Activated CD8-positive, alpha-beta T cell treated with anti-CD3 and anti-CD28 coated beads, Interleukin-2, amount 10 ng/mL, durations not matched to agents 7 days and 5 days (primary cell): ENCODE measurements around the gene FERD3L. TPM values are rescaled to one million over a fixed set of nuclear protein-coding genes. Genes with fewer than 3 reads are reported as not detected.

ENCODE experiments used
- ATAC-seq: fragments of 150-1000 bp; cut with Tn5 transposase; one replicate; pipeline ENCODE4 v1.10.0; 2021; ENCODE audit warnings: moderate library complexity
- CTCF ChIA-PET: fragments of 350-600 bp; sonication (Branson Sonifier 250); formaldehyde crosslinking; loops from one replicate; lab custom pipeline; 2021; ENCODE audit warnings: antibody characterized with exemption; lab: Charles Lee
- POLR2A ChIA-PET: fragments of 350-600 bp; sonication (Branson Sonifier 250); formaldehyde crosslinking; loops from one replicate; lab custom pipeline; 2021; ENCODE audit warnings: antibody characterized with exemption; lab: Charles Lee
- DNase-seq: peaks from one replicate; pipeline ENCODE4 v3.0.0-alpha.2; 2020
- H3K27ac Mint-ChIP-seq: one replicate; pipeline ENCODE4 v1.8.0; 2021; ENCODE audit warnings: mild to moderate bottlenecking, mixed read lengths
- H3K27me3 Mint-ChIP-seq: one replicate; pipeline ENCODE4 v1.8.0; 2021; ENCODE audit warnings: low read depth, mixed read lengths
- H3K36me3 Mint-ChIP-seq: one replicate; pipeline ENCODE4 v1.8.0; 2021; ENCODE audit warnings: low read depth, mixed read lengths
- H3K4me1 Mint-ChIP-seq: one replicate; pipeline ENCODE4 v1.8.0; 2021; ENCODE audit warnings: low read depth, mixed read lengths
- H3K4me3 Mint-ChIP-seq: one replicate; pipeline ENCODE4 v1.8.0; 2021; ENCODE audit warnings: mild to moderate bottlenecking, mixed read lengths
- H3K9me3 Mint-ChIP-seq: one replicate; pipeline ENCODE4 v1.8.0; 2022; ENCODE audit warnings: mixed read lengths; ENCODE audit not compliant: insufficient read depth
- total RNA-seq, 2 experiments: library from RNA; stranded (reverse); gene quantifications; one replicate each; pipeline ENCODE4 v1.2.3, GENCODE V29; 2021

The FERD3L gene
- total RNA-seq, 2 experiments from 2014 or later: not detected

- H3K9me3 Mint-ChIP-seq: no peaks in the 10 kb centered on the region
- ChIA-PET POLR2A (no interaction called here), CTCF (no interaction called here)
Observed at GRCh38 chr7:19114551-19114855, 30.7 kb downstream of the FERD3L start.

GRCh38 chr7:19113855-19114550, 31.2 kb downstream of the FERD3L start:
- peaks cover 61% of the 10 kb centered on the region for H3K27me3 Mint-ChIP-seq
- peaks cover 5% of the 10 kb centered on the region for H3K4me1 Mint-ChIP-seq
- H3K4me3 Mint-ChIP-seq: no peak overlapping the region
- ChIA-PET POLR2A (no interaction called here), CTCF (no interaction called here)
- H3K9me3 Mint-ChIP-seq: no peaks in the 10 kb centered on the region
- H3K27ac Mint-ChIP-seq: no peak overlapping the region
- ATAC-seq (no peak), DNase-seq (no peak)
- no peaks in the 10 kb centered on the region for H3K36me3 Mint-ChIP-seq

More at GRCh38 chr7:19114551-19114855, 30.7 kb downstream of the FERD3L start:
- Mint-ChIP-seq H3K36me3 (no peaks in the 10 kb centered on the region), H3K4me3 (no peak overlapping the region), H3K27ac (no peak overlapping the region), H3K4me1 (peaks cover 5% of the 10 kb centered on the region), H3K27me3 (peaks cover 61% of the 10 kb centered on the region)
- DNase-seq (no peak), ATAC-seq (no peak)

- DNase-seq (no peak), ATAC-seq (no peak)
- POLR2A ChIA-PET: no interaction called here
- Mint-ChIP-seq H3K27me3 (peaks cover 63% of the 10 kb centered on the region), H3K4me3 (no peak overlapping the region), H3K9me3 (no peaks in the 10 kb centered on the region), H3K36me3 (no peaks in the 10 kb centered on the region), H3K4me1 (peaks cover 5% of the 10 kb centered on the region), H3K27ac (no peak overlapping the region)
- CTCF ChIA-PET: no interaction called here
Observed at GRCh38 chr7:19113002-19113350, 32.2 kb downstream of the FERD3L start.

- Mint-ChIP-seq H3K9me3 (no peaks in the 10 kb centered on the region), H3K27me3 (peaks cover 67% of the 10 kb centered on the region), H3K36me3 (peaks cover 2% of the 10 kb centered on the region), H3K4me3 (no peak overlapping the region), H3K27ac (no peak overlapping the region), H3K4me1 (peaks cover 5% of the 10 kb centered on the region)
- CTCF ChIA-PET: no interaction called here
- ATAC-seq (no peak), DNase-seq (no peak)
- POLR2A ChIA-PET: no interaction called here
Observed at GRCh38 chr7:19112274-19113001, 32.8 kb downstream of the FERD3L start.

GRCh38 chr7:19111474-19112273, 33.5 kb downstream of the FERD3L start:
- no peak overlapping the region for H3K4me3 Mint-ChIP-seq
- no peak for DNase-seq

GRCh38 chr7:19110776-19111175, 34.4 kb downstream of the FERD3L start:
- ATAC-seq (no peak), DNase-seq (no peak)
- no peak overlapping the region for H3K27ac Mint-ChIP-seq
- H3K4me3 Mint-ChIP-seq: no peak overlapping the region
- peaks cover 72% of the 10 kb centered on the region for H3K27me3 Mint-ChIP-seq
- ChIA-PET POLR2A (no interaction called here), CTCF (no interaction called here)
- H3K4me1 Mint-ChIP-seq: no peaks in the 10 kb centered on the region
- no peaks in the 10 kb centered on the region for H3K9me3 Mint-ChIP-seq
- peaks cover 2% of the 10 kb centered on the region for H3K36me3 Mint-ChIP-seq

More at GRCh38 chr7:19111474-19112273, 33.5 kb downstream of the FERD3L start:
- ChIA-PET POLR2A (no interaction called here), CTCF (no interaction called here)
- H3K27me3 Mint-ChIP-seq: peaks cover 73% of the 10 kb centered on the region
- H3K36me3 Mint-ChIP-seq: peaks cover 2% of the 10 kb centered on the region
- no peak for ATAC-seq
- H3K4me1 Mint-ChIP-seq: peaks cover 5% of the 10 kb centered on the region
- H3K9me3 Mint-ChIP-seq: no peaks in the 10 kb centered on the region
- no peak overlapping the region for H3K27ac Mint-ChIP-seq

GRCh38 chr7:19110026-19110730, 35.0 kb downstream of the FERD3L start:
- Mint-ChIP-seq H3K4me1 (no peaks in the 10 kb centered on the region), H3K27me3 (peaks cover 74% of the 10 kb centered on the region), H3K9me3 (no peaks in the 10 kb centered on the region), H3K36me3 (peaks cover 2% of the 10 kb centered on the region), H3K27ac (no peak overlapping the region), H3K4me3 (no peak overlapping the region)
- ATAC-seq: no peak
- POLR2A ChIA-PET: no interaction called here
- CTCF ChIA-PET: no interaction called here
- DNase-seq: no peak

- Mint-ChIP-seq H3K4me3 (no peak overlapping the region), H3K9me3 (no peaks in the 10 kb centered on the region), H3K27ac (no peak overlapping the region), H3K4me1 (no peaks in the 10 kb centered on the region), H3K36me3 (peaks cover 2% of the 10 kb centered on the region), H3K27me3 (peaks cover 71% of the 10 kb centered on the region)
- DNase-seq (no peak), ATAC-seq (no peak)
- CTCF ChIA-PET: no interaction called here
- POLR2A ChIA-PET: no interaction called here
Observed at GRCh38 chr7:19109000-19109946, 35.9 kb downstream of the FERD3L start.

GRCh38 chr7:19107356-19108146, 37.7 kb downstream of the FERD3L start:
- Mint-ChIP-seq H3K4me3 (no peak overlapping the region), H3K4me1 (no peaks in the 10 kb centered on the region), H3K27ac (no peak overlapping the region), H3K27me3 (peaks cover 64% of the 10 kb centered on the region), H3K36me3 (peaks cover 2% of the 10 kb centered on the region), H3K9me3 (no peaks in the 10 kb centered on the region)
- CTCF ChIA-PET: no interaction called here
- DNase-seq: no peak
- no peak for ATAC-seq
- POLR2A ChIA-PET: no interaction called here

GRCh38 chr7:19107081-19107355, 38.2 kb downstream of the FERD3L start:
- CTCF ChIA-PET: no interaction called here
- H3K36me3 Mint-ChIP-seq: peaks cover 2% of the 10 kb centered on the region

More at GRCh38 chr7:19107081-19107355, 38.2 kb downstream of the FERD3L start:
- H3K9me3 Mint-ChIP-seq: no peaks in the 10 kb centered on the region
- POLR2A ChIA-PET: interaction anchor here (0.5 kb wide), 1 partner anchor 15 kb away, joined by 3 read pairs; no protein-coding TSS in a partner anchor
- H3K27ac Mint-ChIP-seq: no peak overlapping the region
- H3K27me3 Mint-ChIP-seq: peaks cover 59% of the 10 kb centered on the region
- DNase-seq: no peak
- no peak overlapping the region for H3K4me3 Mint-ChIP-seq
- no peak for ATAC-seq
- no peaks in the 10 kb centered on the region for H3K4me1 Mint-ChIP-seq
